ENCODE measurements around the gene GULP1. TPM values are rescaled to one million over a fixed set of nuclear protein-coding genes. Genes with fewer than 3 reads are reported as not detected.

Gene GULP1
- total RNA-seq, 1 experiment from 2014 or later, result 76.0 TPM

GRCh38 chr2:188478724-188479123 is 187.1 kb downstream of the GULP1 start:
- TF ChIP-seq ELF1 (IDR thresholded peaks at IDR 0.05; ENCODE audit: borderline replicate concordance, low read depth) (no peak), SP1 (IDR thresholded peaks at IDR 0.05; ENCODE audit: low read depth) (no peak), EGR1 (IDR thresholded peaks at IDR 0.05; ENCODE audit: low read depth) (no peak), REST (IDR thresholded peaks at IDR 0.05; ENCODE audit: low read depth) (no peak), EZH2 (IDR thresholded peaks at IDR 0.05) (no peak), SIN3A (IDR thresholded peaks at IDR 0.05; ENCODE audit: low read depth) (no peak)
- Histone ChIP-seq H3K9me2 (ENCODE audit: insufficient read depth) (no peaks in the 10 kb centered on the region; the same call in 1 of the 2 replicates), H3K4me1 (ENCODE audit: control insufficient read depth in 1 of 2, insufficient read depth in 2 of 2, low read length in 2 of 2) (peaks cover 27 to 30% of the 10 kb centered on the region in 2 experiments), H4K20me1 (ENCODE audit: insufficient read depth) (no peaks in the 10 kb centered on the region), H3K79me2 (ENCODE audit: insufficient read depth, low read length) (peaks cover under 1% of the 10 kb centered on the region), H2AFZ (ENCODE audit: low read depth, low read length, poor library complexity, severe bottlenecking) (no peak overlapping the region), H3K9ac (ENCODE audit: low read length) (no peak overlapping the region), H3K4me3 (replicated peaks in 1 of 2; ENCODE audit: low read depth in 1 of 2, low read length in 2 of 2) (no peak overlapping the region), H3K27ac (ENCODE audit: low read depth, low read length) (no peak overlapping the region), H3K4me2 (ENCODE audit: low read length) (no peak overlapping the region), H3K36me3 (ENCODE audit: control insufficient read depth in 1 of 2, insufficient read depth in 2 of 2, low read length in 2 of 2) (no peaks in the 10 kb centered on the region), H3K27me3 (ENCODE audit: insufficient read depth, low read length) (no peaks in the 10 kb centered on the region), H3K9me3 (ENCODE audit: control insufficient read depth in 1 of 2, insufficient read depth in 1 of 2, low read depth in 1 of 2, low read length in 2 of 2) (no peaks in the 10 kb centered on the region)
- ATAC-seq, result no peak
- ChIA-PET POLR2A (no interaction called here), CTCF (interaction anchor here (0.8 kb wide), 1 partner anchor 35 kb away, joined by 3 read pairs; no protein-coding TSS in a partner anchor), RAD21 (ENCODE audit: low non-redundant PET in 1 of 2, low total read pairs in 2 of 2, uncharacterized antibody in 2 of 2, unreplicated experiment in 2 of 2) (no interaction called here)
- intact Hi-C loops (cut with micrococcal nuclease), result no loop called here
- BruUV-seq (replicated peaks), result TSS peak; percentile 20
- no peak for DNase-seq (ENCODE audit: low read depth, low spot score)

- ChIA-PET CTCF (no interaction called here), POLR2A (no interaction called here), RAD21 (ENCODE audit: low non-redundant PET in 1 of 2, low total read pairs in 2 of 2, uncharacterized antibody in 2 of 2, unreplicated experiment in 2 of 2) (no interaction called here)
- DNase-seq (ENCODE audit: low read depth, low spot score), result no peak
- no peaks in the 10 kb centered on the region for H3K79me2 ChIP-seq (ENCODE audit: insufficient read depth, low read length)
- H3K27ac ChIP-seq (ENCODE audit: low read depth, low read length), result no peak overlapping the region
- no peak overlapping the region for H3K9ac ChIP-seq (ENCODE audit: low read length)
- no peaks in the 10 kb centered on the region for H3K27me3 ChIP-seq (ENCODE audit: insufficient read depth, low read length)
- H3K4me3 ChIP-seq (replicated peaks in 1 of 2; ENCODE audit: low read depth in 1 of 2, low read length in 2 of 2), result no peak overlapping the region
- no peak overlapping the region for H2AFZ ChIP-seq (ENCODE audit: low read depth, low read length, poor library complexity, severe bottlenecking)
- no peaks in the 10 kb centered on the region for H4K20me1 ChIP-seq (ENCODE audit: insufficient read depth)
- H3K4me2 ChIP-seq (ENCODE audit: low read length), result no peak overlapping the region
- peaks cover 12% of the 10 kb centered on the region in 2 experiments for H3K4me1 ChIP-seq (ENCODE audit: control insufficient read depth in 1 of 2, insufficient read depth in 2 of 2, low read length in 2 of 2)
- H3K9me3 ChIP-seq (ENCODE audit: control insufficient read depth in 1 of 2, insufficient read depth in 1 of 2, low read depth in 1 of 2, low read length in 2 of 2), result no peaks in the 10 kb centered on the region
- ATAC-seq, result no peak
- no peaks in the 10 kb centered on the region for H3K36me3 ChIP-seq (ENCODE audit: control insufficient read depth in 1 of 2, insufficient read depth in 2 of 2, low read length in 2 of 2)
- H3K9me2 ChIP-seq (ENCODE audit: insufficient read depth), result no peaks in the 10 kb centered on the region; the same call in 1 of the 2 replicates
- no TSS peak for BruUV-seq (replicated peaks)
- intact Hi-C loops (cut with micrococcal nuclease), result no loop called here
- TF ChIP-seq EZH2 (IDR thresholded peaks at IDR 0.05) (no peak), FOSL1 (IDR thresholded peaks at IDR 0.05; ENCODE audit: low read depth) (no peak), SRF (IDR thresholded peaks at IDR 0.05; ENCODE audit: low read depth) (no peak), POLR2AphosphoS5 (IDR thresholded peaks at IDR 0.05; ENCODE audit: low read depth, low read length) (no peak), YY1 (IDR thresholded peaks at IDR 0.05; ENCODE audit: extremely low read depth, insufficient replicate concordance, low read depth, low read length) (no peak), REST (IDR thresholded peaks at IDR 0.05; ENCODE audit: low read depth) (no peak), EGR1 (IDR thresholded peaks at IDR 0.05; ENCODE audit: low read depth) (no peak), SP1 (IDR thresholded peaks at IDR 0.05; ENCODE audit: low read depth) (no peak), ELF1 (IDR thresholded peaks at IDR 0.05; ENCODE audit: borderline replicate concordance, low read depth) (no peak)
Measured at GRCh38 chr2:188481474-188481873, 189.8 kb downstream of the GULP1 start.
